SK-N-MC (cell line): ENCODE data around the gene SGMS1.

Experiments used
- EZH2 ChIP-seq: fragments of 200-600 bp; sonication (generic); IDR thresholded peaks from one replicate; pipeline ENCODE4 v1.6.1; 2017; ENCODE audit warnings: antibody characterized with exemption
- FOXP2 ChIP-seq: optimal IDR thresholded peaks from 2 replicates; pipeline ENCODE3; 2011; ENCODE audit warnings: mild to moderate bottlenecking, moderate library complexity; ENCODE audit not compliant: insufficient read depth; ENCODE audit errors: extremely low read length, control extremely low read depth
- POLR2AphosphoS5 ChIP-seq: IDR thresholded peaks from 2 replicates; pipeline ENCODE4 v1.6.1; 2012; ENCODE audit warnings: mild to moderate bottlenecking, low read depth, low read length, borderline replicate concordance

DNA sequence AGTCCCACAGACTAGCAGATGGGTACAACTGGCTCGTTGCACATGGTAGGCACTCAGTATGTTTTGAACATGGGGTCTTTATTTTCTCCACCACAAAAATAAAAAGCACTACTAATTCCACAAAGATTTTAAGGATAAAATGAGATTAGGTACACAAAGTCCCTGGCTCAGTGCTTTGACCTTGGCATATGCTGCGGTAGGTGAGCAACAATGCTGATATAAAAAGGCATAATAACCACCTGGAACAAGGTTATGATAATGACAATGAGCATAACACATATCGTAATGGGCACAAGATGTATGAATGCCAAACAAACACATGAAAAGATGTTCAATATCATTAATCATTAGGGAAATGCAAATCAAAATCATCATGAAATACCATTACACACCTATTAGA, 26.9 kb downstream of the SGMS1 start:
- TF ChIP-seq EZH2 (no peak), POLR2AphosphoS5 (no peak), FOXP2 (no peak)
